Bone marrow (tissue), 2 donors: ENCODE data around the gene FOSB.

ENCODE experiments used
- DNase-seq, 2 donors: peaks; one replicate each; lab custom pipeline; 2025; lab: John Stamatoyannopoulos, UW

Gene FOSB

DNA sequence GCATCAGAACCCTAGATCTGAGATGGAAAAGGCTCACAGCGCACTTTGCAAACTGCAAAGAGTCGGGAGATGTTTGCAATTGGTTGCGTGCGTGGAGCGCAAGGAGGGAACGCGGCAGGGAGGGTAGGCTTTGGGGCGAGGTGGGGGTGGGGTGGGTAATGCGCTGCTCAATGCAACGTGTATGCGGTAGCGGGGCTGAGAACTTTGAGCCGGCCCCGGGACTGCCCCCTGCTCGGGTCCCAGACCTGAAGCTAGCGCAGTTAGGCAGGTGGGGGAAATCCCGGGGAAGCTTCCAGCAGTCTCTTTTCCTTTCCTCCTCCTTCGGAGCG, 971 bp downstream of the FOSB start:
- no peak for DNase-seq

DNA sequence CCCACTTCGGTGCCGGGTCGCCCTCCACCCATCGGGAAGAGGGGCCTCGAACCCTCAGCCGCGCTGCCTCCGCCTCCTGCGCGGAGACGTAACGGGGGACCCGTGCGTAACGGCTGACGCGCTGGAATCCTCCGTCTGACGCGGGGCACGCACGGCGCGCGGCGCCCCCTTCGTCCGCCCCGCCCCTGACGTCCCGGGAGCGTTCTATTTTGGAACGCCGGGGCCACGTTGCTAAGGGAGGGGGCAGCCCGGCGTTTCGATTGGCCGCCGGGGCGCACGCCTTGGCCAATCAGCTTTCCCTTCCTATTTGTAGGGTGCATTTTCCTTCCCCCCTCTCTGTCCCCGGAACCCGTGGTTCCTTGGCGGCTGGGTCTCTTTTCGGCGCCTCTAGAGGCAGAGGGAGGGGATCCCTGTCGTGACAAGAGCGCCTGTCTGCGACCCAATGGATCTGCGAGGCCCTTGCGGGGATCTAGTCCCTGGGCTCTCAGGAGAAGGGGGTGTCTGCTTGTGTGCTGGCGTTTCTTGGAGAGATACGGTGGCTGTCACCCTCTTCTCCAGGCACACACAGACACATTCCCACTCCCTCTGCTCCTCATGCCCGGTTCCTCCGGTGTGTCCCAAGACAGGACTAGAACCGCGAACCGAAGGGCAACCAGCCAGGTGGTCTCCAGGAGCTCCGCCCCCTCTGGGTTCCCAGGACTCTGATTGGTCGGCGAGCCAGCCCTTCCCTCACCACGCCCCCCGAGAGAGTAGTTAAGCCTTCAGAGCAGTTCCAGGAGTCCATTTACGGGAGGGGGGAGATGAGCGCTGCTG, 1.5 kb downstream of the FOSB start:
- DNase-seq = peak; percentile 84 to 88

- DNase-seq = peak in 1 of 2 donors; percentile 19
Measured at GRCh38 chr19:45469945-45470761, 2.4 kb downstream of the FOSB start.

DNA sequence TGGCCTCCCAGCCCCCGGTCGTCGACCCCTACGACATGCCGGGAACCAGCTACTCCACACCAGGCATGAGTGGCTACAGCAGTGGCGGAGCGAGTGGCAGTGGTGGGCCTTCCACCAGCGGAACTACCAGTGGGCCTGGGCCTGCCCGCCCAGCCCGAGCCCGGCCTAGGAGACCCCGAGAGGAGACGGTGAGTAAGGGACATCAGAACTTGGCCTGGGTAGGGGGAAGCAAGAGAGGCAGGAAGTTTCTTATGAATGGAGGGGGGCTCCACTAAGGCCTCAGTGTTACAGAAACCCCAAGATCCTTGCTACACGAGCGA, 2.9 kb downstream of the FOSB start:
- no peak for DNase-seq

- no peak for DNase-seq
Measured at GRCh38 chr19:45471111-45471930, 3.5 kb downstream of the FOSB start.

- DNase-seq = no peak
Measured at GRCh38 chr19:45471931-45472562, 4.3 kb downstream of the FOSB start.

- DNase-seq = no peak
Measured at GRCh38 chr19:45472563-45473366, 5.0 kb downstream of the FOSB start.

GRCh38 chr19:45473367-45473681, 5.5 kb downstream of the FOSB start:
- no peak for DNase-seq

DNA sequence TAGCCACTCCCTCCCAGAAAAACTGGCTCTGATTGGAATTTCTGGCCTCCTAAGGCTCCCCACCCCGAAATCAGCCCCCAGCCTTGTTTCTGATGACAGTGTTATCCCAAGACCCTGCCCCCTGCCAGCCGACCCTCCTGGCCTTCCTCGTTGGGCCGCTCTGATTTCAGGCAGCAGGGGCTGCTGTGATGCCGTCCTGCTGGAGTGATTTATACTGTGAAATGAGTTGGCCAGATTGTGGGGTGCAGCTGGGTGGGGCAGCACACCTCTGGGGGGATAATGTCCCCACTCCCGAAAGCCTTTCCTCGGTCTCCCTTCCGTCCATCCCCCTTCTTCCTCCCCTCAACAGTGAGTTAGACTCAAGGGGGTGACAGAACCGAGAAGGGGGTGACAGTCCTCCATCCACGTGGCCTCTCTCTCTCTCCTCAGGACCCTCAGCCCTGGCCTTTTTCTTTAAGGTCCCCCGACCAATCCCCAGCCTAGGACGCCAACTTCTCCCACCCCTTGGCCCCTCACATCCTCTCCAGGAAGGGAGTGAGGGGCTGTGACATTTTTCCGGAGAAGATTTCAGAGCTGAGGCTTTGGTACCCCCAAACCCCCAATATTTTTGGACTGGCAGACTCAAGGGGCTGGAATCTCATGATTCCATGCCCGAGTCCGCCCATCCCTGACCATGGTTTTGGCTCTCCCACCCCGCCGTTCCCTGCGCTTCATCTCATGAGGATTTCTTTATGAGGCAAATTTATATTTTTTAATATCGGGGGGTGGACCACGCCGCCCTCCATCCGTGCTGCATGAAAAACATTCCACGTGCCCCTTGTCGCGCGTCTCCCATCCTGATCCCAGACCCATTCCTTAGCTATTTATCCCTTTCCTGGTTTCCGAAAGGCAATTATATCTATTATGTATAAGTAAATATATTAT, 6.1 kb downstream of the FOSB start:
- DNase-seq = no peak

- no peak for DNase-seq
Measured at GRCh38 chr19:45474606-45475521, 7.1 kb downstream of the FOSB start.

DNA sequence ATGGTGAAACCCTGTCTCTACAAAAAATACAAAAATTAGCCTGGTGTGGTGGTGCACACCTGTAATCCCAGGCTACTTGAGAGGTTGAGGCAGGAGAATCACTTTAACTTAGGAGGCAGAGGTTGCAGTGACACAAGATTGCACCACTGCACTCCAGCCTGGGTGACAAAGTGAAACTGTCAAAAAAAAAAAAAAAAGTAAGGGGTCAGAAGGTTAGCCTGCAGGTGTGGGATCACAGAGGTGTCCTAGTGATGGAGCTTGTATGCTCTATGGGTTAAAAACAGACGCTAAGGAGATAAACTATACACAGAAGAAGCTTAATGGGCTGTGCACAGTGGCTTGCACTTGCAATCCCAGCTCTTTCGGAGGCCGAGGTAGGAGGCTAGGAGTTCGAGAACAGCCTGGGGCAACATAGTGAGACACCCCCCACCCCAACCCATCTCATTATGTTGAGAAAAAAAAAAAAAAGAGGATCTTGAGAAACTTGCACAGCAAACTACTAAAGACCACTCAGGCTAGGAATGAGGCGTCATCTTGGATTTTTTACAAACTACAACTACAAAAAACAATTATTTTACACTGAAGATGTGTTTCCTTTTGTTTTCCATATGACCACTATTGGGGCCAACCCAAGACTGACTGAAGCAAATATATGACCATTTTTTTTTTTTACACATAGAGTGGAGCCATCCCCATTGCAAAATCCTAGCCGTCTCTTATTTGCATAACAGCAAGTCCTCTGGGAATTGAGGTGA, 7.9 kb downstream of the FOSB start:
- DNase-seq = no peak

DNA sequence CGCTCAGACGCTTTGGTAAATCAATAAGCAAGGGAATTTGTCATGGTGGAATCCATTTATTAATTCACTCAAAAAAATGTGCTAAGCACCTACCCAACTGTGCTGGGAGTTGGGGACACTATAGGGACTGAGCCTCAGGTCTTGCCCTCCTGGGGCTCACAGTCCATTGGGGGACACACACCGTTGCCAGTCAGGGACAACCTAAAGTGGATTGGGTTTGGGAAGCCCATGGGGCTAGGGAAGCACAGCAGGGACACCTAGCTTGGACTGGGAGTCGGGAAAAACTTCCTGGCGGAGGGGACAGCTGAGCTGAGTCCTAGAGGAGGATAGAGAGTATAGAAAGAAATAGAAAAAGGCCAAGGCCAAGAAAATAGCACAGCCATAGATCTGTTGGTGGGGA, 8.5 kb downstream of the FOSB start:
- no peak for DNase-seq

DNA sequence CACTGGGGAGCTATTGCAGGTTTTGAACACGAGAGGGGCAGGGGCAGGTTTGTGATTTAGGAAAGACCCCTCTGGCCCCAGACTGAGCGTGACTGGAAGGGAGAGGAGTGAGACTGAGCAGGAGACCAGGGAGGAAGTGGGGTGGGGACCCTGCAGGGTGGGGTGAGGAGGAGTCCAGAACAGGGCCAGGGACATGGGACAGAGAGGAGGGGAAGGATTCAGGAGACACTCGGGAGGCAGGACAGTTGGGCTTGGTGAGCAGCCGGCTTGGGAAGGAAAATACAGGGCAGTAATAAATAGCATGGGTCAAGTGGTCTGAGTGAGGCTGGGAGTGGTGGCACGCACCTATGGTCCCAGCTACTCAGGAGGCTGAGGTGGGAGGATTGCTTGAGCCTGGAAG, 9.4 kb downstream of the FOSB start:
- no peak for DNase-seq

DNA sequence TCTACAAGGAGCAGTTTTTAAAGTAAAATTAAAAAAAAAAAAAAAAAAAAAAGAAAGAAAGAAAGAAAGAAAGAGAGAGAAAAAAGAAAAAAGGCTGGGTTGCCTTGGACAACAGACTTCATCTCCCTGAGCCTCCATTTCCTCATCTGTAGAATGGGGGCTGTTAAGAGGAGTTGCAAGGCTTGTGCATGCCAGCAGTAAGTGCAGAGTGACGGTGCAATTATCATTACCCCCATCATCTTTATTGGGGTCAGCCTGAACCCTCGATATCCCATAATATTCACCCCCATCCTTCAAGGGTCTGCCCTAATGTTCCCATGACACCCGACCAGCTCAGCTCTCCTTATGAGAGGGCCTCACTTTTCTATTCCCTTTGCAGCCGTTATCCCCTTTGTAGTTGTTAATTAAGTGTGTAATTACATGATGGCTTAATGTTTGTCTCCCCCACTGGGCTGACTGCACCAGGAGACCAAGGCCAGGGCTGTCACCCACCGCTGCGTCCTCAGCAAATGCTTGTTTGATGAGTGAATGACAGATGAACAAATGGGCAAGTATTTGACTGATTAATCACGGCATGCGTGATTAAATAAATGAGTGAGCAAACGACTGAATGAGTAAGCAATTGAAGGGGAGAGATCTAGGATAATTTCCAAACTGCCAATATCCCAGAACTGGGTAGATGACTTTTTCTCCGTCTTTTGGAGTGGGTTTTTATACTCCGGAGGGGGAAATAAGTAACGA, 10.1 kb downstream of the FOSB start:
- no peak for DNase-seq

DNA sequence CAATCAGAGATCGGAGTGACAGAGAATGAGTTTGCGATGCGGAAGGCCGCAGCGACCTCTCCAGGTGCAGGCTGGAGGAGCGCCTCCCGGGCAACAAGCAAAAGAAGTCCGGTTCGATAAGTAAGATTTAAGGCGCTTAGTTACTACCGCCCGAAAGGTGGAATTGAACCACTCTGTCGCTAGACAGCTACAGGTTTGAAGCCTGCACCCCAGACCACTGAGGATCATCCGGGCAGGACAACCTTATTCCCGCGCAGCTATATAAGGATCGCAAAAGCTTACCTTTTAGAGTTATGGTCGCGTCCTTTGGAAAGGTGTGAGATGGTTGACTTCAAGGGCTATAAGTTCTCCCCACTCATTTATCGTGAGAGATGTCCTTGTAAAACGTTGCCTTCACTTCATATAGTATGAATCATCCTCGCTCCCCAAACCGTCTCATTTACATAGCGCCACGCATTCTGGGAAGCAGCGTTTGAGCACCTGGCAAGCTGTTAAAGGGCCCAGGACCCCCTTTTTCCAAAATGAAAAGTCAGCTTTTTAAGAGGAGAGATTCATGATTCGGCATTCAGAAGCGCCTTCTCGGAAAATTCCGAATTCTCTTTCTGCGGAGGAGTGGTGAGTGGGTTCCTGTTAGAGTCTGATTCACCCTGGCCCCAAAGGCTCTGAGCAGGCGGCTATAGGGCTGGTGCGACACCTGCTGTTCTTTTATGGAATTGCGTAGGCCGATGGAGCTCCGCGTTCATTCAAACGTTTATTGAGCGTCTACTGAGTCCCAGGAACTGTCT, 10.8 kb downstream of the FOSB start:
- DNase-seq = peak; percentile 68 to 80

DNA sequence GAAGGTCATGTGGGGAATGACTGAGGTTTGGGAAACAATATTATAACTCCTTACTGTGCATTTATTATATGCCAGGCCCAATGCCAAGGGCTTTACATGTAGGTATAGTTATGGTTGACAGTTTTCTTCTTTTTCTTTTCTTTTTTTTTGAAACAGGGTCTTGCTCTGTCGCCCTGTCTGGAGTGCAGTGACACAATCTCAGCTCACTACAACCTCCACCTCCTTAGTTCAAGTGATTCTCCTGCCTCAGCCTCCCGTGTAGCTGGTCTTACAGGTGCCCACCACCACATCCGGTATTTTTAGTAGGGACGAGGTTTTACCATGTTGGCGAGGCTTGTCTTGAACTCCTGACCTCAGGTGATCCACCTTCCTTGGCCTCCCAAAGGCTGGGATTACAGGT, 15.2 kb downstream of the FOSB start:
- DNase-seq = no peak

DNA sequence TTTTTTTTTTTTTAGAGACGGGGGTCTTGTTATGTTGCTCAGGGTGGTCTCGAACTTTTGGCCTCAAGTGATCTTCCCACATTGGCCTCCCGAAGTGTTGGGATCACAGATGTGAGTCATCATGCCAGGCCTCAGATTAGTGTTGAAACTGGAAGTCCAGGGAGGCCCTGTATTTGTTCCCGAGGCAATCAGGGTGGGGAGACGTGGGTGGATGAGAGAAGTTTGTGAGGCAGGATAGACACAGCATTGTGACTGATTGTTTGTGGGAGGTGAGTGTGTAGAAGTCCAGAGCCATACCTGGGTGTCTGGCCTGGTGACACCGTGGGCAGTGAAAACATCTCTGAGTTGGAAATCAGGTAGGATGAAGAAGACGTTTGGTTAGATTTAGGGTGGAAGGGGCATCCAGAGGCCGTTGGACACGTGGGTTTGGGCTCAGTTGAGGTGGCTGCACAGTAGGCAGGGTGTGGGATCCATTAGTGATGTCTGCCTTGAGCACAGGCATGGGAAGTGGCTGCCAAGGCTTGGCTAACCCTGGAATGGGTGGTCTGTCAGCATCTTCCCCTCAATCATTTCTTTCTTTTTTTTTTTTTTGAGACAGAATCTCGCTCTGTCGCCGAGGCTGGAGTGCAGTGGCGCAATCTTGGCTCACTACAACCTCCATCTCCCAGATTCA, 16.6 kb downstream of the FOSB start:
- no peak for DNase-seq
